HG02623 (cell line): ENCODE results near the gene RHOT2.

Experiments
- ATAC-seq: cut with Tn5 transposase; IDR thresholded peaks from one replicate; pipeline ENCODE4 v1.9.1; 2021; ENCODE audit warnings: moderate library complexity; ENCODE audit not compliant: unreplicated experiment

The RHOT2 gene

DNA sequence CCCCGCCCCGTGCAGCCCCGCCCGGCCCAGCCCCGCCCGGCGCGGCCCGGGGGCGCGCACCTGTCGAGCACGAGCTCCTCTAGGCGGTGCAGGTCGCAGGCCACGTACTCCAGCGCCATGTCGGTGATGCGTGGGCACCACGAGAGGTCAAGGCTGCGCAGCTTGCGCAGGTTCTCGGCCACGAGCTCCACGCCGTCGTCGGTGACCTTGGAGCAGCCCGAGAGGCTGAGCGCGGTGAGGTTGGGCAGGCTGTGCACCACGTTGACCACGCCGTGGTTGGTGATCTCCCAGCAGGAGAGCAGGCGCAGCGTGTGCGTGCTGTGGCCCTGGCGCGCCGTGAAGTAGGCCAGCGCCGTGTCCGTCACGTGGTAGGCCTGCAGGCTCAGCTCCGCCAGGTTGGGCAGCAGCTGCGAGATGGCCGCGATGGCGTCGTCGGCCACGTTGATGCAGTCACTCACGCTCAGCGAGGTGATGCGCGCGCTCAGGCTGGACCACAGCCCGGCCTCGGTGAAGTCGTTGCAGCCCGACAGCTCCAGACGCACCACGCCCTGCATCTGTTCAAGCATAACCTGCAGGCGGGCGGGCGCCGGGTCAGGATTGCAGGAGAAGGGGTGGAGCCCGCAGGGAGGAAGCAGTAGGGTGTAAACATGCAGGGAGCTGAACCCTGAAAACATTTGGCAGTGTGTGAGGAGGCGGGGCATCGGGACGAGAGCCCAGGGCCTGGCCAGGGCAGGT lies 27.6 kb downstream of the RHOT2 start:
- no peak for ATAC-seq

GRCh38 chr16:698911-699671 lies 31.2 kb downstream of the RHOT2 start:
- ATAC-seq: no peak

DNA sequence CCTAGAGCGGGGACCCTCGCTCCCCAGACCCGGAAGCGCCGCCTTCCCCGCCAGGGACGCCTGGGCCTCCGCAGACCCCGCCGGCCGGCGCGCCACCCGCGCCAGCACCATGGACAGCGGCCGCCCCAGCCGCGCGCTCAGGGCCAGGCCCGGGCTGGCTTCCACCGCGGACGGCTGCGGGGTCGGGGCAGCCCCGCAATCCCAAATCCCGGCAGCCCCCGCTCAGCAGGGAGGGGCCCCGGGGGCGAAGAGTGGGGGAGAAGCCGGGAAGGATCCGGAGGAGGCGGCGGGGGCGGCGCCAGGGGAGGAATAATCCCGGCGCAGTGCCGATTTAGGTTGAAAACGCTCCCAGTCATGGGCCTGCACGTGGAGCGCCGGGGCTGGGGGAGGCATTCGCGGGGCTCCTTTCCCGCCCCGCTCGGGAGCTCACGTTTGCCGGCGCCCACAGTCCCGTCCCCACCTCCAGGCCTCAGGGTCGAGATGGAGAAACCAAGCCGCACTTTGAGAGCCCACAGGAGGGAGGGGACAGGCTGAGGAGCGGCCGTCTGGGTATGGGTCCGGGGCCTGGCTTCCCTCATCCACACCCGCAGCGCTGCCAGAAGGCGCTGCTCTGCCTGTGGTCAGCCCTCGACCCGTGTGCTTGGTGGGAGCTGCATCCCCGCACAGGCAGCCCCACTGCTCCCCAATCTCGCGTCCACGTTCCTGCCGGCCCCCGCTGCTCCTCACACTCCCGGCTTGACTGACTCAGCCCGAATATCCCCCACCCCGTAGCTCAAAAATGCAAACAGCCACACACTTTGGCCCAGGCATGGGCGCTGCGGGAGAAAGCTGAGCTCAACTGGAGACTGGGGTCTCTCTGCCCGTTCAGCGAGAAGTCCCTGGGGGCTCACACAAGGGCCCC lies 33.0 kb downstream of the RHOT2 start:
- ATAC-seq: no peak

DNA sequence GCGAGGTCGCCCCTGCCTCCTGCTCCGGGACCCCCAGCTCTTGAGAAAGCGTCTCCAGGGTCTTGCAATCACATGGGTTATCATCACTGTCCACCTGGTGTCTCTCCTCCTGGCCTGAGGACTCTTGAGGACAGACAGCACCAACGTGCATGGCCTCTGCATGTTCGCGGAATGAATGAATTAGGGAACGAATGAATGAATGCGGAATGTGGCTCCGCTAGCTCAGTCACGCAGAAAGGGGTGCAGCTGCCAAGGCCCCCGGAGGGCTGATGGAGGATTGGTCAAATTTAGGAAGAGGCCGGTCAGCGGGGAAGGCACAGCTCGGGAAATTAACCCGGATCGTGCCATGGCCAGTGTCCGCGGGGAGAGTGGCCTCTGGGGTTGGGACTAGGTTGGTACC lies 34.4 kb downstream of the RHOT2 start:
- ATAC-seq: no peak

GRCh38 chr16:703406-703805 lies 35.5 kb downstream of the RHOT2 start:
- ATAC-seq: no peak

DNA sequence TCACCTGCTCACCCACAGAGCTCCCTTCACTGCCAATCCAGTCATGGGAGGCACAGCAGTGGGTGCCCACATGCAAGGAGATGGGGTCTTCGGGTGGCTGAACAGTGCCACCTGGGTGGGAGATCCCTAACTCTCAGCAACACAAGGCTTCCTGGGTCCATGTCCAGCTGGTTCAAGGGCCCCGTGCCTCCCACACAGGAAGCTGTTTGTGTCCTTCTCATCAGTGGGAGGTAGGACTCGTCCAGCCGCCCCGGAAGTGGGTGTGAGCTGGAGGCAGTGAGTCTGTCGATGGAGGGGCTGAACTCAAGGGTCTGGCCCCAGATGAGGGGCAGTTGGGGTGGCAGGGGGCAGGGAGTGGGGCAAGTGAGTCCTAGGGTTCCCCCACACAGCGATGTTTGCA lies 36.1 kb downstream of the RHOT2 start:
- no peak for ATAC-seq

GRCh38 chr16:704552-705380 lies 36.8 kb downstream of the RHOT2 start:
- ATAC-seq: no peak

- ATAC-seq: no peak
These were observed 37.7 kb downstream of the RHOT2 start, which contains the start of gene FBXL16 for GRCh38 chr16:705431-706188. Gene FBXL16, minus strand, starts transcription at chr16:705801. Its CDS starts 8,396 bp downstream, at chr16:697405.

DNA sequence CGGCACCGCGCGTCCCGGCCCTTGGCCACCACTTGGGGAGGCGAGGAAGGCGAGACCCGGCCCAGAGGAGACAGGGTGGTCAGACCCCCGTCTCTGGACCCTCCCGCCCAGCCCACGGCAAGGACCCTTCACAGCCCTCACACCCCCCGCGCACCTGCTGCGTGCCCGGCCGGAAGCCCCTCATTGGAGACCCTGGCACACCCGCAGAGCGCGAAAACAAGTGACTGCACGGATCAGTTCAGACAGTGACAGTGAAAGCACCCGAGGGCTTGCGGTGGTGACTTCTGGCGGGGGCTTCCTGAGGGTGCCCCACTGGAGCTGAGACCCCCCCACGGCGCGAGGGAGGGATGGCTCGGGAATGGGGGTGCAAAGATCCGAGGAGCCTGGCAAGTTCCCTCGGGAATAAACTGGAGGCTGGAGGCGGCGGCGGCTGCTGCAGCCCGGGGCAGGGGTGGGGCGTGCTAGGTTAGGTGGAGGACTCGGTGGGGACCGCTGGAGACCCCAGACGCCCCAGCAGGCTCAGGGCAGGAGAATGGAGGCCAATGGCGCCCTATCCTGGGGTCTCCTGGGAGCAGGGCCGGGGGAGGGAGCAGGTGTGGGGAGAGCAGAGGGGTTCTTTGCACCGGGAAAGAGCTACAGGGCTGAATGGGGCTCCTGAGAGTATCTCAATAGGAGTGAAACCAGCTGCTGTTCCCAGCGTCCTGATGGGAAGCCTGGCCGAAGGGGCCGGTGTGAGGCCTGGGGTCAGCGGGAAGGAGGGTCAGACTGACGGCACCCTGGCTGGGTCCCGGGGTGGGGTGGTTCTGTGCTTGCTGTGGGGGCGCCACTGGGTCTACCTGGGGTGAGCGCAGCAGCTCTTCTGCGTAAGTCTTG lies 38.5 kb downstream of the RHOT2 start:
- ATAC-seq: no peak

- no peak for ATAC-seq
These were observed 39.2 kb downstream of the RHOT2 start for GRCh38 chr16:707062-707538.

- no peak for ATAC-seq
These were observed 40.1 kb downstream of the RHOT2 start for GRCh38 chr16:708019-708418.

DNA sequence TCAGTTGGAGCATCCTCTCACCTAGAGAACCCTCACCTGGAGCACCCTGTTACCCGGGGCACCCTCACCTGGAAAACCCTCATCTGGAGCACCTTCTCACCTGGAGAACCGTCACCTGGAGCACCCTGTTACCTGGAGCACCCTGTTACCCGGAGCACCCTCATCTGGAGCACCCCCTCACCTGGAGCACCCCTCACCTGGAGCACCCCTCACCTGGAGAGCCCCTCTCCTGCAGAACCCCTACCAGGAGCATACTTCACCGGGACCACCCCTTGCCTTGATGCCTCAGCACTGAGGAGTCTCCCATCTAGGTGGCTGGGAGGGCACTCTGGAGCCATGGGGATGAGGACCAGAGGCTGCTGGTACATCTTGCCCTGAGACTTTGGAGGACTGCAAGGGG lies 41.0 kb downstream of the RHOT2 start:
- no peak for ATAC-seq

- no peak for ATAC-seq
These were observed 41.9 kb downstream of the RHOT2 start for GRCh38 chr16:709566-710499.

DNA sequence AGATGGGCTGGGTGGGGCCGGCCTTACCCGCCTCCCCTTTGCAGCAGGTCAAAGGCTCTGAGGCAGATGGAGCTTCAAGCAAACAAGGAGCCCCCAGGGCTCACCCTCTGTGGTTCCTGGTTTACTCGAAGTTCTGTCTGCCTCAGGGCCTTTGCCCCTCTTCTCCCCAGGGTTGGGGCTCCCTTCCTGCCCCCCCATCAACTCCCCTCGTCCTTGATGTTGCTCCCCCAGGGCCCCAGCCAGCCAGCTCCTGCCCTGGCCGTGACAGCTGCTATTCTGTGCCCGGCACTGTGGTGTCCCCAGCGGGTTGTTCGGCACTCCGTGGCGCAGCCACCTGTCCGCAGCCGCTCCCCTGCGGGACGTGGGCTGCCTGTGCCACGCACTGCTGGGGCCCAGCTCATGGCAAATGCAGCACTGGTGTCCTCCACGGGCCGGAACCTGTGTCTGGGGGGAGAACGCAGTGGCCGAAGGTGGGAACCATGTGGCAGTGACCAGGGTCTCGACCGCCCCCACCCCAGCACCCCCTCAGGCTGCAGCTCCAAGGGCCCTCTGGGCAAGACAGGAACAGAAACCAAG lies 42.7 kb downstream of the RHOT2 start:
- ATAC-seq: no peak

GRCh38 chr16:711084-711483 lies 43.2 kb downstream of the RHOT2 start:
- no peak for ATAC-seq

GRCh38 chr16:711548-712320 lies 43.8 kb downstream of the RHOT2 start:
- ATAC-seq: no peak
